BLaER1 (cell line): ENCODE measurements around the gene ST6GAL1.
A peak's percentile ranks its signal among the peaks of the same experiment; 100 is the strongest.

Source experiments
- H3K27ac ChIP-seq: shearing (Covaris generic); formaldehyde crosslinking; 2 replicates; pipeline ENCODE4 v1.8.1; 2022
- H3K27me3 ChIP-seq: shearing (Covaris generic); formaldehyde crosslinking; 2 replicates; pipeline ENCODE4 v1.8.1; 2022
- H3K36me3 ChIP-seq: shearing (Covaris generic); formaldehyde crosslinking; 2 replicates; pipeline ENCODE4 v1.8.1; 2022
- H3K4me1 ChIP-seq: shearing (Covaris generic); formaldehyde crosslinking; 2 replicates; pipeline ENCODE4 v1.8.1; 2022
- H3K4me2 ChIP-seq: shearing (Covaris generic); formaldehyde crosslinking; 2 replicates; pipeline ENCODE4 v1.8.1; 2022
- H3K4me3 ChIP-seq: shearing (Covaris generic); formaldehyde crosslinking; 2 replicates; pipeline ENCODE4 v1.8.1; 2022
- H3K9ac ChIP-seq: shearing (Covaris generic); formaldehyde crosslinking; 2 replicates; pipeline ENCODE4 v1.8.1; 2022
- H3K9me3 ChIP-seq: shearing (Covaris generic); formaldehyde crosslinking; 2 replicates; pipeline ENCODE4 v1.8.1; 2022
- H4K20me1 ChIP-seq: shearing (Covaris generic); formaldehyde crosslinking; 2 replicates; pipeline ENCODE4 v1.8.1; 2022
- Cebpa-rat ChIP-seq: shearing (Covaris generic); IDR thresholded peaks from 2 replicates; pipeline ENCODE4 v1.8.1; 2022

Gene ST6GAL1

GRCh38 chr3:187039100-187039722, 108.9 kb downstream of the ST6GAL1 start:
- Histone ChIP-seq H3K9me3 (peaks cover 24% of the 10 kb centered on the region), H3K4me2 (no peak overlapping the region), H3K4me1 (peaks cover 38% of the 10 kb centered on the region), H3K36me3 (peaks cover 78% of the 10 kb centered on the region), H4K20me1 (peaks cover 59% of the 10 kb centered on the region), H3K4me3 (no peak overlapping the region), H3K27me3 (no peaks in the 10 kb centered on the region), H3K27ac (no peak overlapping the region), H3K9ac (no peak overlapping the region)
- no peak for TF ChIP-seq Cebpa-rat

GRCh38 chr3:187039723-187040414, 109.5 kb downstream of the ST6GAL1 start:
- peaks cover 74% of the 10 kb centered on the region for H3K36me3 ChIP-seq
- peaks cover 59% of the 10 kb centered on the region for H4K20me1 ChIP-seq
- no peak overlapping the region for H3K4me2 ChIP-seq
- no peak overlapping the region for H3K4me3 ChIP-seq
- TF ChIP-seq Cebpa-rat: no peak
- H3K4me1 ChIP-seq: peaks cover 42% of the 10 kb centered on the region
- H3K9me3 ChIP-seq: peaks cover 18% of the 10 kb centered on the region
- H3K27me3 ChIP-seq: no peaks in the 10 kb centered on the region
- no peak overlapping the region for H3K27ac ChIP-seq
- no peak overlapping the region for H3K9ac ChIP-seq

GRCh38 chr3:187040516-187041361, 110.4 kb downstream of the ST6GAL1 start:
- no peak overlapping the region for H3K9ac ChIP-seq
- peak overlapping the region; percentile 58 for H3K4me2 ChIP-seq
- peaks cover 59% of the 10 kb centered on the region for H4K20me1 ChIP-seq
- H3K4me3 ChIP-seq: no peak overlapping the region
- H3K4me1 ChIP-seq: peaks cover 42% of the 10 kb centered on the region
- no peaks in the 10 kb centered on the region for H3K27me3 ChIP-seq
- H3K27ac ChIP-seq: no peak overlapping the region
- peaks cover 9% of the 10 kb centered on the region for H3K9me3 ChIP-seq
- no peak for TF ChIP-seq Cebpa-rat
- H3K36me3 ChIP-seq: peaks cover 76% of the 10 kb centered on the region

GRCh38 chr3:187041362-187042307, 111.3 kb downstream of the ST6GAL1 start:
- no peak overlapping the region for H3K27ac ChIP-seq
- TF ChIP-seq Cebpa-rat: no peak
- H3K4me2 ChIP-seq: peak overlapping the region; percentile 58
- H3K9ac ChIP-seq: no peak overlapping the region
- H3K9me3 ChIP-seq: peaks cover 3% of the 10 kb centered on the region; the same call in 1 of the 2 replicates
- no peak overlapping the region for H3K4me3 ChIP-seq
- peaks cover 42% of the 10 kb centered on the region for H3K4me1 ChIP-seq
- no peaks in the 10 kb centered on the region for H3K27me3 ChIP-seq
- peaks cover 54% of the 10 kb centered on the region for H4K20me1 ChIP-seq
- H3K36me3 ChIP-seq: peaks cover 78% of the 10 kb centered on the region

- Histone ChIP-seq H3K27me3 (no peaks in the 10 kb centered on the region), H3K4me3 (no peak overlapping the region), H3K27ac (no peak overlapping the region), H3K4me2 (peak overlapping the region; percentile 58), H3K4me1 (peaks cover 42% of the 10 kb centered on the region), H4K20me1 (peaks cover 47% of the 10 kb centered on the region; the same call in 1 of the 2 replicates), H3K9ac (no peak overlapping the region), H3K36me3 (peaks cover 79% of the 10 kb centered on the region), H3K9me3 (peaks cover 5% of the 10 kb centered on the region; the same call in 1 of the 2 replicates)
- no peak for TF ChIP-seq Cebpa-rat
Measured at GRCh38 chr3:187042346-187042745, 112.0 kb downstream of the ST6GAL1 start.

GRCh38 chr3:187042874-187043458, 112.6 kb downstream of the ST6GAL1 start:
- Histone ChIP-seq H3K4me2 (peak overlapping the region; percentile 18; the same call in 1 of the 2 replicates), H3K36me3 (peaks cover 82% of the 10 kb centered on the region), H3K4me1 (peaks cover 42% of the 10 kb centered on the region), H3K9me3 (peaks cover 7% of the 10 kb centered on the region), H3K27me3 (no peaks in the 10 kb centered on the region), H4K20me1 (peaks cover 46% of the 10 kb centered on the region; the same call in 1 of the 2 replicates), H3K4me3 (no peak overlapping the region), H3K9ac (no peak overlapping the region), H3K27ac (no peak overlapping the region)
- TF ChIP-seq Cebpa-rat: no peak

GRCh38 chr3:187044206-187044605, 113.9 kb downstream of the ST6GAL1 start:
- Histone ChIP-seq H3K4me3 (no peak overlapping the region), H3K4me2 (peak overlapping the region; percentile 39), H3K27ac (peak overlapping the region; percentile 50), H3K4me1 (peaks cover 42% of the 10 kb centered on the region), H4K20me1 (peaks cover 41% of the 10 kb centered on the region; the same call in 1 of the 2 replicates), H3K9ac (peak overlapping the region; percentile 55), H3K27me3 (no peaks in the 10 kb centered on the region), H3K36me3 (peaks cover 82% of the 10 kb centered on the region), H3K9me3 (peaks cover 16% of the 10 kb centered on the region)
- no peak for TF ChIP-seq Cebpa-rat

- Histone ChIP-seq H3K36me3 (peaks cover 82% of the 10 kb centered on the region), H3K4me3 (no peak overlapping the region), H3K4me2 (no peak overlapping the region), H3K4me1 (peaks cover 42% of the 10 kb centered on the region), H3K27me3 (no peaks in the 10 kb centered on the region), H3K9ac (no peak overlapping the region), H3K9me3 (peaks cover 22% of the 10 kb centered on the region), H3K27ac (no peak overlapping the region), H4K20me1 (peaks cover 38% of the 10 kb centered on the region; the same call in 1 of the 2 replicates)
- TF ChIP-seq Cebpa-rat: no peak
Measured at GRCh38 chr3:187044867-187045552, 114.7 kb downstream of the ST6GAL1 start.
